Stimulated activated naive CD4-positive, alpha-beta T cell treated with Interleukin-2 at 50 U/mL for 16 hours (primary cell): ENCODE results near the gene SPSB3.

Experiments
- DNase-seq: peaks from one replicate; lab custom pipeline; 2025; lab: John Stamatoyannopoulos, UW

Gene SPSB3

GRCh38 chr16:1782408-1783264 is at the start of gene SPSB3, which contains the start of gene NUBP2:
SPSB3 (minus strand) TSS chr16:1782571; CDS start chr16:1781483, 1,088 bp downstream.
NUBP2 (plus strand) TSS chr16:1782960; CDS start chr16:1783021, 61 bp downstream.
- DNase-seq = peak; percentile 99

DNA sequence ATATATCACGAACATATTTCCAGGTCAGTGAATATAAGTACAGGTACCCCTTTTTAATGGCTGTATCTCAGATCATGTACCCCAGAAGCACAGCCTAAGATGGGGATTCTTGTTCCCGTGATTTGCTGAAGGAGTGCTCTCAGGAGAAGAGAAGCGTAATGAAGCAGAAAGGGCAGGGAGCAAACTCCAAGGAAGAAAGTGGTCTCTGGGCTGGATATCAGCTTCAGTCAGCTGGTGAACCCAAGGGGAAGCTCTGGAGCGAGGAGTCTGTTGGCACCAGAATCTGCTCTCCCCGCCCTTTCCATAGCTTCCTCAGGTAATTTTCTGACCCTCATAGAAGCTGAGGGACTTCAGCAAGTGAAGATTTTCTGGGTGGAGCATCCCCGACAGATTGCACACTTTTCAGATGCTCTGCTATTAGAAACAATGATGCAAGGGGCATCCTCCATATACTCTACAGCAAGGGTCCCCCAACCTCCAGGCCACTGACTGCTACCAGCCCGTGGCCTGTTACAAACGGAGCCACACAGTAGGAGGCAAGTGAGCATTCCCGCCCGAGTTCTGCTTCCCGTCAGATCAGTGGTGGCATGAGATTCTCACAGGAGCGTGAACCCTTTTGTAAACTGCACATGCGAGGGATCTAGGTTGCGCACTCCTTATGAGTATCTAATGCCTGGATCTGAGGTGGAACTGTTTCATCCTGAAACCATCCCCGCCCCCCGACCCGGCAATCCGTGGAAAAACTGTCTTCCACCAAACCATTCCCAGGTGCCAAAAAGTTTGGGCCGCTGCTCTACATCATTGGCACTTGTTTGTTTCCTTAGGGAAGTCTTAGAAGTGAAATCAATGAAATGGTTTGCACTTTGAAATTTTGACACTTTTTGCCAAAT is 49.1 kb upstream of the SPSB3 start:
- no peak for DNase-seq

- no peak for DNase-seq
Measured at GRCh38 chr16:1830213-1830612, 47.8 kb upstream of the SPSB3 start.

- no peak for DNase-seq
Measured at GRCh38 chr16:1828645-1829410, 46.5 kb upstream of the SPSB3 start.

- peak; percentile 87 for DNase-seq
Measured at GRCh38 chr16:1826691-1827573, 44.6 kb upstream of the SPSB3 start, which contains the start of the genes FAHD1 and HAGH. FAHD1 (plus strand) TSS chr16:1827206; CDS start chr16:1827239, 33 bp downstream. HAGH (minus strand) TSS chr16:1826825; CDS start chr16:1826787, 38 bp downstream.

DNA sequence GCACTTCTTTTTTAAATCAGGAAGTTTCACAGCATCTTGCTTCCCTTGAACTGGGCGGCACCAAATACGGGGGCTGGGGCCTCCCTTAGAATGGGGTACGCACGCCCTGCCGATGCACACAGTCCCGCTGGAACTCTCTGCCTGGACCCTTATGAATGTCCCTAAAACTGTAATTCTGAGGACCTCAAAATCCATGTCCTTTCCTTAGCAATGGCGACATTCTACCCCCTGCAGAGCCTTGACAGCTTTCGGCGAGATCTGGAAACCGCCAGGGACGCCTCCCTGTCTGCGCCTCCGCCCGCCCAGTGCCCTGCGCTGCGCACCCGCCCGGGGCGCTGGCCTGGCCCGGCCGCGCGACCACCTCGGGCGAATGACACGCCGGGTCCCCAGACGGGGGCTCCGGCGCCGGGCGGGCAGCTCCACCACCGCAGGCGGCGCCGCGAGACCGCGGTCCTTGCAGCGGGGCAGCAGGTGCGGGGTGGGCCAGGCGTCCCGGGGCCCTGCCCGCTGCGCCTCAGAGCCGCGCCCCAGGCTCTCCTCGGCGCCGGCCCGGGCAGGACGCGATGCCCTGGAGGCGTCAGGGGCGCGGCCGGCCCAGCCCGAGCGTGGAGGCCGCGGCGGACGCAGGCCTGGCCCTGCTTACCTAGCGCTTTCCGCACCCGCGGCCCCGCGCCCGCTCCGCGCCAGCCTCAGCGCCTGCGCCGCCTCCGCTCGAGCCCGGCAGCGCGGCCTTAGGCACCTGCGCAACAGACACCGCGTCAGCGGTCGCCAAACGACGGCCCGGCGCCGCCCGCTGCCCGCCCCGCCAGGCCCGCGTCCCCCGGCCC is 43.7 kb upstream of the SPSB3 start:
- DNase-seq = peak; percentile 76

- DNase-seq = no peak
Measured at GRCh38 chr16:1825381-1825863, 43.1 kb upstream of the SPSB3 start.

DNA sequence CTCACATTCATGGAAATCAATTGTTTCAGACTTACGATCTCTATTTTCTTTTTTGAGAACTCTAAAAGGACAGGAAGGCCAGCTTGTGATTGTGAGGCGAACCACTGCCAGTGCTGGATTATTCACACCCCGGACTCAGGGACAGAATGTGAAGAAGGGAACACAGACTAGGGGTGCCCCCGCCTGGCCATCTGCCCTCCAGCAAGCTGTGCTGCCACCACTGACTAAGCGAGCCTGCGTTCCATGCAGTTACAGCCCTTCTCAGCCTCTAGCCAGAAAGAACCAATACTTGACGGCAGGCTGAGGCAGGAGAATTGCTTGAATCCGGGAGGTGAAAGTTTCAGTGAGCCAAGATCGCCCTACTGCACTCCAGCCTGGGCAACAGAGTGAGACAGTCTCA is 41.5 kb upstream of the SPSB3 start:
- no peak for DNase-seq

DNA sequence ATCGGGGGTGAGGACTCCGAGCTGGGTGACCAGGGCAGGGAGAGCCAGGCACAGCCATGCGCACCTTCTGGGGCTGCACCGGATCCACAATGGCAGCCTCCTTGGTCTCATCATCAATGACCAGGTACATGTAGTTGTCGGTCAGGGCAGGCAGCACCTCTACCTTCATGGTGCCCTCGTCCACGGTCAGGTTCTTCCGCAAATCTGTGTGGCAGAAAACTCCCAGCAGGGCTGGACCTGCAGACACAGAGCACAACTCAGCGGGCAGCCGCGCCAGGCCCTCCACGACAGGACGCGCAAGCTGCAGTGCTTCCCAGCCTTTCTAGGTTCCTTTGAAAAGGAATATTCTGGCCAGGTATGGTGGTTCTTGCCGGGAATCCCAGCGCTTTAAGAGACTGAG is 40.4 kb upstream of the SPSB3 start:
- no peak for DNase-seq

DNA sequence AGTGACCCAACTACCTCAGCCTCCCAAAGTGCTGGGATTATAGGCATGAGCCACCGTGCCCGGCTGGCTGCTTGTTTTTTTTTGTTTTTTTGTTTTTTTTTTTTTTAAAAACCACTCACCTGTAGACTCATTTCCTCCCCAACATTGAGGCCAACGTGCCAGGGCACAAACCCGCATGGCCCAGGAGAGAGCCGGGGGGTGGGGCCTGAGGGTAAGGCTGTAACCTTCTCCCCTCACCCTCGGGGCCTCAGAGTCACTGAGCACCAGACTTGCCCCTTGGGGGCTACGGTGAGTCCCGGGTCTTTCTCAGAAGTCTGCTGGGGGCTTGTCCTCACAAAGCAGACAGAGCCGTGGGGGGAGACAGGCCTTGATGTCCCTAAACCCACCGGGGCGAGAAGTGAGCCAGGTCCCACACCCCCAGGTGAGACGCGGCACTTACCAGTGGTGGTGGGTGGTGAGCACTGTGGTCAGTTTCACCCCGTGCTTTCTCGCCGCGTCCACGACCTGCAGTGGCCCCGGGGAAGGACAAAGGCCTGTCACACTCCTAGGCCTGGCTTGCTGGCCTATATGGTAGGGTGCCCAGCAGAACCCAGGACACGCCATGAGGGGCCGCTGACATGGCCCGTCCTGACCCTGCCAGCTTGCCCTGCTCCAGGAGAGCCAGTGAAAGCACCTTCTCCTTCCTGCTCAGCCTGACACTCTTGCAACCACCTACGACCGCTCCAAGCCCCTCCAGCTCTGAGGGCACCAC is 39.7 kb upstream of the SPSB3 start:
- DNase-seq = no peak

- no peak for DNase-seq
Measured at GRCh38 chr16:1820946-1821290, 38.5 kb upstream of the SPSB3 start.

DNA sequence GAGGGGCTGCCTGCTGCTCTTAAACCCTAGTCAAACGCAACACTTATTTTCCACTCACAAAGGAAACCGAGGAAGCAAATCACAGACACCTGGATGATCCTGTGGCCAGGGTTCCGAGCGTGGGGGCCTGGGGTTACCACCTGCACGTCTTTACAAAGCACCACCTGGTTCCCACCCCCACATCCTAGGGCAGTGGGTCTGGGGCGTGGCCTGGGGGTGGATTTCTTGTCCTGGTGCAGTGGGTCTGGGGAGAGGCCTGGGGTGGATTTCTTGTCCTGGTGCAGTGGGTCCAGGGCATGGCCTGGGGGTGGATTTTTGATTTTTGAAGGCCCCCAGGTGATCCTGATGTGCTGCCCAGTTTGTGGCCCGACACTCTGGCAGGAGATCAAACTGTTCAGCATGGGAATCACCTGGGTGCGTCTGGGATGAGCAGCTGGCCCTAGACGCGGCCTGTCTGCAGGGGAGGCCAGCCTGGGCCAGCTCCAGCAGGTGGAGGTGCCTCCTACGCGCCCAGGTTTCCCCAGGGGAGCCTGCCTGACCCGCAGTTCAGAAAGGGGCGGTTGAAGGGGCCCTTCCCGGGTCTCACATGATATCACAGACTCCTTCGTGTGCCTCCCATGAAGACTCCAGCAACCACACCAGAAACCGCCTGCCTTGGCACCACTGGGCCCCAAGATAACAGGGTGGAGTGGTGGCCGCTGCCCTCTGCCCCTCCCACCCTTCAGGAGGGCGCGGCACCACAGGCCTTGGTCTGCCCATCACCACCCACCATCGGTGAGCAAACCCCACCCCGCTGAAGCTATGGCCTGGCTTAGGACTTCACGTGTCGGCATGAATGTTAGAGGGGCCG is 38.0 kb upstream of the SPSB3 start:
- DNase-seq = no peak

GRCh38 chr16:1819611-1820010 is 37.2 kb upstream of the SPSB3 start:
- DNase-seq = no peak

- no peak for DNase-seq
Measured at GRCh38 chr16:1818873-1819525, 36.6 kb upstream of the SPSB3 start.

- DNase-seq = no peak
Measured at GRCh38 chr16:1818204-1818872, 36.0 kb upstream of the SPSB3 start.

- no peak for DNase-seq
Measured at GRCh38 chr16:1817716-1818115, 35.3 kb upstream of the SPSB3 start.

DNA sequence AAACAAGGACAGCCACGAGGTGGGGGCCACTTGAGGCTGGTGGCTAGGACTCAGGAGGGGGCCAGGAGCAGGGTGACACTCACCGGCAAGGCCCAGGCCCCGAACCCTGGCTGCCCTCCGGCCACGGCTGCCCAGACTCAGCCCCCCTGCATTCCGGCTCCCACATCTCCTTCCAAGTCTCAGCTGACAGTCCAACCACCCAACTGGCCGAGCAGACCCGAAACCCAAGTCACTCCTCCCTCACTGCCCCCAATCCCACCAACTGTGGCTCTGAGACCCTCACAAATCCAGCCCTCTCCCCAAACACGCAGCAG is 34.9 kb upstream of the SPSB3 start:
- DNase-seq = no peak
